Right renal pelvis (tissue), 4 donors: Measurements from ENCODE around the gene HS6ST3. TPM values are rescaled to one million over a fixed set of nuclear protein-coding genes. Genes with fewer than 3 reads are reported as not detected.
"Not testable (repeated sequence)": the region's sequence is repeated elsewhere in the genome, so short reads cannot be mapped to it uniquely, and the experiment has no call there.

Experiments
- DNase-seq, 4 donors: peaks; one replicate each; pipeline ENCODE4 v3.0.0-alpha.2; 2013; ENCODE audit warnings: low read depth in 4 of 4, low spot score in 3 of 4, missing footprints in 1 of 4
- polyA plus RNA-seq, 4 donors: library from polyadenylated mRNA; unstranded; fragments of 120-200 nt; gene quantifications; one replicate each; pipeline ENCODE4 v1.2.1, GENCODE V29; 2013; ENCODE audit not compliant: insufficient read length in 4 of 4

HS6ST3 gene
- polyA plus RNA-seq, 4 donors = 2.9 to 4.4 (median 3.8) TPM

GRCh38 chr13:96524398-96525020, 434.6 kb downstream of the HS6ST3 start:
- DNase-seq = not testable (repeated sequence)

GRCh38 chr13:96525715-96526114, 435.8 kb downstream of the HS6ST3 start:
- no peak for DNase-seq

- no peak for DNase-seq
Observed at GRCh38 chr13:96527497-96527896, 437.6 kb downstream of the HS6ST3 start.

GRCh38 chr13:96532804-96533203, 442.9 kb downstream of the HS6ST3 start:
- no peak for DNase-seq

GRCh38 chr13:96533408-96533807, 443.5 kb downstream of the HS6ST3 start:
- no peak for DNase-seq

GRCh38 chr13:96539791-96540190, 449.9 kb downstream of the HS6ST3 start:
- no peak for DNase-seq

- no peak for DNase-seq
Observed at GRCh38 chr13:96540670-96541069, 450.8 kb downstream of the HS6ST3 start.

GRCh38 chr13:96542986-96543385, 453.1 kb downstream of the HS6ST3 start:
- DNase-seq = no peak

GRCh38 chr13:96544957-96545356, 455.1 kb downstream of the HS6ST3 start:
- DNase-seq = no peak

- no peak for DNase-seq
Observed at GRCh38 chr13:96546463-96546862, 456.6 kb downstream of the HS6ST3 start.

- DNase-seq = peak in 3 of 4 donors; percentile 20 to 52 (median 38)
Observed at GRCh38 chr13:96551546-96551945, 461.6 kb downstream of the HS6ST3 start.

- no peak for DNase-seq
Observed at GRCh38 chr13:96552559-96552958, 462.7 kb downstream of the HS6ST3 start.

- no peak for DNase-seq
Observed at GRCh38 chr13:96553796-96554195, 463.9 kb downstream of the HS6ST3 start.

GRCh38 chr13:96573563-96573962, 483.7 kb downstream of the HS6ST3 start:
- no peak for DNase-seq

GRCh38 chr13:96575423-96576320, 485.8 kb downstream of the HS6ST3 start:
- DNase-seq = no peak

GRCh38 chr13:96581741-96582140, 491.8 kb downstream of the HS6ST3 start:
- DNase-seq = no peak

- DNase-seq = no peak
Observed at GRCh38 chr13:96615252-96615651, 525.3 kb downstream of the HS6ST3 start.

GRCh38 chr13:96617528-96617927, 527.6 kb downstream of the HS6ST3 start:
- no peak for DNase-seq

- no peak for DNase-seq
Observed at GRCh38 chr13:96621634-96622183, 531.8 kb downstream of the HS6ST3 start.

GRCh38 chr13:96629331-96629730, 539.4 kb downstream of the HS6ST3 start:
- DNase-seq = no peak

GRCh38 chr13:96632536-96633320, 542.8 kb downstream of the HS6ST3 start:
- DNase-seq = no peak
